ENCODE data around the gene HES7. TPM values are rescaled to one million over a fixed set of nuclear protein-coding genes. Genes with fewer than 3 reads are reported as not detected.

Gene HES7
- polyA plus RNA-seq, 1 experiment, result not detected

DNA sequence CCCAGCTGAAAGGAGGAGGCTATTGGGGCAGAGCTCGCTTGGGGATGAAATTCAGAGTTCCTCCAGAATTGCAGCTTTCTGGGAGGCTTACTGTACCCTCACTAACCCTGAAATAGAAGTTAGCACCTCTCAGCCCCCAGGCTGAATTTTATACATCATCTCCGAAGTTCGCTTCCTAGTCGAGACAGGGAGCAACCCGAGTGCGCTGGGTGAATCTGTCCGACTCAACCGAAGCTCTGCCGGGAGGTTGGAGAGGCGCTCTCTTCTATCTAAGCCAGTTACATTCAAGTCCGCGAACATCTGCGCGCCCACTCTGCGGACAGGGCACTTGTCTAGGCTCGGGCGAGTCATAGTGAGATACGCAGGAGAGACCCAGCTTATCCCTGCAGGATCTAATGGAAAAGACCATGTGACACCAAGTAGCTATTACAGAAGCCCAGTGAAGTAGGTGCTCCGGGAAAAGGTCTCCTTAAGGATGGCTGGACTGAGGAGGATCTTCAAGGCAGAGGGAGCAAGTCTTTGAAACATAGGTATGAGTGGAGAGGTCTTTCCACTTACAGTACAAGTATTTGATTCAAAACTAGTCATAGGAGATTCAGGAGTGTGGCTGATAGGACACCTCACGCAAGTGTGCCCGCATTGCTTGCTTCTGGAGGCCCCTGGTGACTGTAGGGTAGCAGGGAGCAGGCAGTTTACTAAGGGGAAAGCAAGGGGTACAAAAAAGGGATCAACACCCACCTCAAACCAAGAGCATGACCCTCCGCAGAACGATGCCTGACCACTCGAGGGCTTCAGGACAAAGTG lies 646 bp upstream of the HES7 start:
- no peak for DNase-seq (ENCODE audit: low read depth, low spot score)
- Histone ChIP-seq H3K27me3 (ENCODE audit: control insufficient read depth, insufficient read depth, low read length) (peaks cover 6% of the 10 kb centered on the region), H3K9me3 (ENCODE audit: control insufficient read depth, insufficient read depth, low read length) (no peaks in the 10 kb centered on the region; the same call in 1 of the 2 replicates), H3K4me3 (ENCODE audit: low read depth, low read length) (peak overlapping the region; percentile 69), H3K27ac (ENCODE audit: low read depth, low read length) (no peak overlapping the region)
- TF ChIP-seq, protein P1, sequence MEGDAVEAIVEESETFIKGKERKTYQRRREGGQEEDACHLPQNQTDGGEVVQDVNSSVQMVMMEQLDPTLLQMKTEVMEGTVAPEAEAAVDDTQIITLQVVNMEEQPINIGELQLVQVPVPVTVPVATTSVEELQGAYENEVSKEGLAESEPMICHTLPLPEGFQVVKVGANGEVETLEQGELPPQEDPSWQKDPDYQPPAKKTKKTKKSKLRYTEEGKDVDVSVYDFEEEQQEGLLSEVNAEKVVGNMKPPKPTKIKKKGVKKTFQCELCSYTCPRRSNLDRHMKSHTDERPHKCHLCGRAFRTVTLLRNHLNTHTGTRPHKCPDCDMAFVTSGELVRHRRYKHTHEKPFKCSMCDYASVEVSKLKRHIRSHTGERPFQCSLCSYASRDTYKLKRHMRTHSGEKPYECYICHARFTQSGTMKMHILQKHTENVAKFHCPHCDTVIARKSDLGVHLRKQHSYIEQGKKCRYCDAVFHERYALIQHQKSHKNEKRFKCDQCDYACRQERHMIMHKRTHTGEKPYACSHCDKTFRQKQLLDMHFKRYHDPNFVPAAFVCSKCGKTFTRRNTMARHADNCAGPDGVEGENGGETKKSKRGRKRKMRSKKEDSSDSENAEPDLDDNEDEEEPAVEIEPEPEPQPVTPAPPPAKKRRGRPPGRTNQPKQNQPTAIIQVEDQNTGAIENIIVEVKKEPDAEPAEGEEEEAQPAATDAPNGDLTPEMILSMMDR (IDR thresholded peaks at IDR 0.05; ENCODE audit: low read depth, low read length), result no peak
- ChIA-PET POLR2A (no interaction called here), CTCF (interaction anchor here (0.6 to 1.7 kb wide), 3 partner anchors 33 to 98 kb away, joined by 3 to 9 read pairs (median 3); no protein-coding TSS in a partner anchor)

DNA sequence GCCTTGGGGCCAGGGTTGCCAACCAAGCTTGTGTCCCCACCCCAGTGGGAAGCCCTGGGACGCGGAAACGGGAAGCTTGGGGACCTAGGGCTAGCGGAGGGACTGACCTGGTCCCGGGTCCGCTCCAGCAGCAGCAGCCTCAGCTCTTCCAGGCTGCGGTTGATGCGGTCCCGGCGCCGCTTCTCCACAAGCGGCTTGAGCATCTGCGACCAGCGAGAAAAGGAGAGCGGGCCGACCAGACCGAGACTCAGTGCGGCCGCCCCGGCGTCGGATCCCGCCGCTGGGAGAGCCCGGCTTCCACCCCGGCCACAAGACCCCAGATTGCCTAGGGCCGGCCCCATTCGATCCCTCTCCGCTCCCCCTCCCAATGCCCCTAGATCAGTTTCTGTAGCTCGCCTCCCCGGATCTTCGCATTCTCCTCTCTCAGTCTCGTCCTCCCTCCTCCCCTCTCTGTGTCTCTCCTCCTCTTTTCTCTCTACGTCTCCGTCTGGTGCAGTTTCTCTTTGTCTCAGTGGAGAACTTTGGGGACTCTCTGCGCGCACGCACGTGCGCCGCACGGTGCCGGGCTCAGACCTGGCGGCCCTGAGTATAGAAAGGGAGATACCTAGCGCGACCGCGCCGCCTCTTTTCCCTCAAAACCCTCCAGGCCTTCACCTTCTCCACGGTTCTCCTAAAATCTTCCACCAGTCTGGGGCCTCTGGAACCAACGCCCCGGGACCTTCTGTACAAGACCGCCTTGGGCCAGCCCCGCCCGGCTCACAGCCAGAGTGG lies 797 bp downstream of the HES7 start:
- H3K9me3 ChIP-seq (ENCODE audit: control insufficient read depth, insufficient read depth, low read length), result no peaks in the 10 kb centered on the region; the same call in 1 of the 2 replicates
- no peak overlapping the region for H3K27ac ChIP-seq (ENCODE audit: low read depth, low read length)
- TF ChIP-seq, protein P1 (IDR thresholded peaks at IDR 0.05; ENCODE audit: low read depth, low read length), result no peak
- DNase-seq (ENCODE audit: low read depth, low spot score), result no peak
- ChIA-PET CTCF (interaction anchor here (1.2 to 1.7 kb wide), 2 partner anchors 10 to 35 kb away, joined by 3 to 9 read pairs; no protein-coding TSS in a partner anchor), POLR2A (interaction anchor here (0.6 kb wide), 1 partner anchor 34 kb away, joined by 3 read pairs; no protein-coding TSS in a partner anchor)
- H3K4me3 ChIP-seq (ENCODE audit: low read depth, low read length), result peak overlapping the region; percentile 69
- peaks cover 6% of the 10 kb centered on the region for H3K27me3 ChIP-seq (ENCODE audit: control insufficient read depth, insufficient read depth, low read length)

DNA sequence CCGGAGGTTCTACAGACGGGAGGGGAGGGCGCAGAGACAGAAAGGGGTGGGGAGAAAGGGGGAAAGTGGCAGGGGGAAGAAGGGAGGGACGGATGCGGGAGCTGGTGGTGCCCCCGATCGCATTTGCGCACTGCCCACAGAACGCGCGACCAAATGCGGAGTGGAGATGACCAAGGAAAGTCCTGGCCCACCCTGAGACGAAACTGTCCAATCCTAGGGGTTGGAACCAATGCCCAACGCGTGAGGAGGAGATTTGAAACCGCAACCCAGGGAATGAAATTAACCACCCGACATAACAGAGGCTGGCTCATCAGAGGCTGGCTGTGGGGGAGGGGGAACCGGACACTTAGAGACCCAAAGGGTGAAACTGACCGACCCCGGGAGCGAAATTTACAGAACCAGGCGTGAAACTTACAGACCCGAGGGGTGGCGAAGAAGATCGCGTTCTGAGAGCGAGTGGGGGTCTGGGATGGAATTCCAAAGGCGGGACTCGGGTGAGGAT lies 1.4 kb downstream of the HES7 start:
- DNase-seq (ENCODE audit: low read depth, low spot score), result no peak
- ChIA-PET CTCF (interaction anchor here (0.6 to 1.2 kb wide), 2 partner anchors 11 to 55 kb away, joined by 3 read pairs; no protein-coding TSS in a partner anchor), POLR2A (interaction anchor here (0.6 to 1.1 kb wide), 4 partner anchors 34 to 100 kb away, joined by 3 to 5 read pairs (median 3); no protein-coding TSS in a partner anchor)
- no peaks in the 10 kb centered on the region; the same call in 1 of the 2 replicates for H3K9me3 ChIP-seq (ENCODE audit: control insufficient read depth, insufficient read depth, low read length)
- peaks cover 7% of the 10 kb centered on the region for H3K27me3 ChIP-seq (ENCODE audit: control insufficient read depth, insufficient read depth, low read length)
- TF ChIP-seq, protein P1 (IDR thresholded peaks at IDR 0.05; ENCODE audit: low read depth, low read length), result no peak
- H3K4me3 ChIP-seq (ENCODE audit: low read depth, low read length), result peak overlapping the region; percentile 69
- H3K27ac ChIP-seq (ENCODE audit: low read depth, low read length), result no peak overlapping the region

DNA sequence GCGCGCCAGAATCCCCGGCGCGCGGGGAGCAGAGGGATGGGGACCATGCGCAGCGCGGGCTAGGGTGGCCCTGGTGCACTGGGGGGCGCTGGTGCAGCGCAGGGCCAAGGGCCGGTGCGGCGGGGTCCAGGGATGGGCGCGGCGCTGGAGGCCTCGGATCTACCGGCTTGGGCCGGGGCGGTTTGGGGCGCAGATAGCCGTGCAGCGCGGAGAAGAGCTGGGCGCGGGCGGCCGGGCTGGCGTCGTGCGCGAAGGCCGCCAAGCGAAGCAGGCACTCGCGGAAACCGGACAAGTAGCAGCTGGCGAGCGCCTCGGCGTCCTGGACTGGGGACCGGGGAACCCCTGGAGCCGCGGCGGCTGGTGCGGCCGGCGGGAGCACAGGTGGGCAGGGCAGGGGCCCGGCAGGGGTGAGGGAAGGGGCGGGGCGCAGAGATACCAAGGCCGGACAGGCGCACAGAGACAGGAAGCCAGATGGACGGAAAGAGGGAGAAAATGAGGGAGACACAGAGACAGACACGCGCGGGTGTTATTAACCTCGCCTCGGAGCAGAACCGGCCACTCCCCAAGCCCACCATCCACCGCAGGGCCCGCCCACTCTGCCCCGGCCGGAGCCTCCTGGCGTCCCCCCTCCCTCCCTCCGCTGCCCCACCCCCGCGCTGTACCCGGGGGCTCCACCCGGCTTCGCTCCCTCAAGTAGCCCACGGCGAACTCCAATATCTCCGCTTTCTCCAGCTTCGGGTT lies 2.1 kb downstream of the HES7 start:
- Histone ChIP-seq H3K27ac (ENCODE audit: low read depth, low read length) (no peak overlapping the region), H3K4me3 (ENCODE audit: low read depth, low read length) (peak overlapping the region; percentile 69), H3K9me3 (ENCODE audit: control insufficient read depth, insufficient read depth, low read length) (no peaks in the 10 kb centered on the region; the same call in 1 of the 2 replicates), H3K27me3 (ENCODE audit: control insufficient read depth, insufficient read depth, low read length) (peaks cover 12% of the 10 kb centered on the region)
- DNase-seq (ENCODE audit: low read depth, low spot score), result no peak
- ChIA-PET POLR2A (interaction anchor here (0.7 to 1.1 kb wide), 3 partner anchors 51 to 101 kb away, joined by 3 to 5 read pairs (median 3); no protein-coding TSS in a partner anchor), CTCF (interaction anchor here (0.6 to 1.2 kb wide), 3 partner anchors 12 to 55 kb away, joined by 3 read pairs; no protein-coding TSS in a partner anchor)
- TF ChIP-seq, protein P1 (IDR thresholded peaks at IDR 0.05; ENCODE audit: low read depth, low read length), result peak; percentile 43

Measured in AG04450 (cell line).